GM18868 (cell line): Measurements from ENCODE around the gene ELFN1.

Experiments used
- ATAC-seq: cut with Tn5 transposase; IDR thresholded peaks from one replicate; pipeline ENCODE4 v1.9.1; 2021; ENCODE audit warnings: mild to moderate bottlenecking, moderate library complexity; ENCODE audit not compliant: unreplicated experiment

ELFN1 gene

GRCh38 chr7:1641661-1642260 is 28.3 kb upstream of the ELFN1 start:
- ATAC-seq = no peak

GRCh38 chr7:1642291-1642731 is 27.8 kb upstream of the ELFN1 start:
- no peak for ATAC-seq

- no peak for ATAC-seq
Observed at GRCh38 chr7:1643270-1644092, 26.6 kb upstream of the ELFN1 start.

GRCh38 chr7:1644341-1645070 is 25.6 kb upstream of the ELFN1 start:
- no peak for ATAC-seq

GRCh38 chr7:1645071-1645409 is 25.0 kb upstream of the ELFN1 start:
- no peak for ATAC-seq

GRCh38 chr7:1645476-1645875 is 24.6 kb upstream of the ELFN1 start:
- no peak for ATAC-seq

GRCh38 chr7:1646391-1646790 is 23.7 kb upstream of the ELFN1 start:
- no peak for ATAC-seq

GRCh38 chr7:1646957-1647891 is 22.9 kb upstream of the ELFN1 start:
- no peak for ATAC-seq

GRCh38 chr7:1647961-1648672 is 22.0 kb upstream of the ELFN1 start:
- no peak for ATAC-seq

- no peak for ATAC-seq
Observed at GRCh38 chr7:1649751-1650326, 20.2 kb upstream of the ELFN1 start.

- ATAC-seq = no peak
Observed at GRCh38 chr7:1650363-1651030, 19.6 kb upstream of the ELFN1 start.

- no peak for ATAC-seq
Observed at GRCh38 chr7:1651031-1651446, 19.0 kb upstream of the ELFN1 start.

- no peak for ATAC-seq
Observed at GRCh38 chr7:1651891-1652290, 18.2 kb upstream of the ELFN1 start.

- no peak for ATAC-seq
Observed at GRCh38 chr7:1653500-1653899, 16.6 kb upstream of the ELFN1 start.

GRCh38 chr7:1654111-1654510 is 16.0 kb upstream of the ELFN1 start:
- ATAC-seq = no peak

- ATAC-seq = no peak
Observed at GRCh38 chr7:1654738-1655475, 15.2 kb upstream of the ELFN1 start.

GRCh38 chr7:1659696-1660095 is 10.4 kb upstream of the ELFN1 start:
- ATAC-seq = no peak

- ATAC-seq = no peak
Observed at GRCh38 chr7:1661461-1661860, 8.6 kb upstream of the ELFN1 start.

GRCh38 chr7:1662101-1662500 is 8.0 kb upstream of the ELFN1 start:
- no peak for ATAC-seq
